ENCODE data around the gene RGS16. TPM values are rescaled to one million over a fixed set of nuclear protein-coding genes. Genes with fewer than 3 reads are reported as not detected.

The RGS16 gene
- total and polyA plus RNA-seq, 4 donors, result 0.54 to 2.7 (median 0.83) TPM

DNA sequence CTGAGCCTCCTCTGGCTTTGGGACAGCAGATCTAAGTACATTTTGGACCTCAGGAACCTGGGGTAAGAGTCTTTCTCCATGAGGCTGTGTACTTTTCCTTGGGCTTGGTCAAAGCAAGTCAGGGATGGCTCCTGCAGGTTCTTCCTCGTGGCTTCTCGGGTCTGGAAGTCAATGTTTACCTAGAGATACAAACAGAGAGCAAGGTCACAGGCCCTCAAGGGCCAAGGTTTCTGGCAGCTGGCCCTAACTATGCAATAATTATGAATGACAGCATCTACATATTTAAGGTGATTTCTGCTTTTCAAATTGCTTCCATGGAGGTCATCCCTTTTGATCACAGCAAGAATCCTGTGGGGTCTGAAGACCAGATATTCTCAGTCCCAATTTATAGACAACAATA lies 42.5 kb upstream of the RGS16 start:
- Histone ChIP-seq H3K27ac (ENCODE audit: low read depth in 1 of 2, low read length in 2 of 2) (no peak overlapping the region), H3K9ac (ENCODE audit: low read depth in 1 of 2, low read length in 2 of 2) (no peak overlapping the region), H3K36me3 (ENCODE audit: control insufficient read depth in 4 of 4, insufficient read depth in 3 of 4, low read depth in 1 of 4, low read length in 3 of 4) (no peaks in the 10 kb centered on the region), H3K4me3 (ENCODE audit: low read depth in 1 of 3, low read length in 3 of 3) (no peak overlapping the region), H3K9me3 (ENCODE audit: control insufficient read depth in 4 of 4, low read length in 3 of 4) (no peaks in the 10 kb centered on the region), H3K27me3 (ENCODE audit: control insufficient read depth in 4 of 4, insufficient read depth in 4 of 4, low read length in 3 of 4) (no peaks in the 10 kb centered on the region), H3K4me1 (ENCODE audit: control insufficient read depth in 4 of 4, insufficient read depth in 4 of 4, low read length in 3 of 4) (peaks cover 0 to 10% (median 2%) of the 10 kb centered on the region in 4 donors)
- WGBS, result 22% methylated on average over 2 of the region's 2 CpGs
- TF ChIP-seq GABPA (IDR thresholded peaks at IDR 0.05 in 1 of 2, conservative IDR thresholded peaks at IDR 0.05 in 1 of 2) (no peak), FOXA1 (IDR thresholded peaks at IDR 0.05) (no peak), HNF4A (conservative IDR thresholded peaks at IDR 0.05) (no peak), TAF1 (conservative IDR thresholded peaks at IDR 0.05) (no peak), NR2F2 (IDR thresholded peaks at IDR 0.05) (no peak), HNF4G (IDR thresholded peaks at IDR 0.05) (no peak), CTCF (IDR thresholded peaks at IDR 0.05; ENCODE audit: low read depth, low read length, missing input control) (no peak), REST (IDR thresholded peaks at IDR 0.05) (no peak), RAD21 (IDR thresholded peaks at IDR 0.05) (no peak), RXRA (IDR thresholded peaks at IDR 0.05) (no peak), SP1 (IDR thresholded peaks at IDR 0.05) (no peak), YY1 (IDR thresholded peaks at IDR 0.05) (no peak)
- TF ChIP-seq, protein P1, sequence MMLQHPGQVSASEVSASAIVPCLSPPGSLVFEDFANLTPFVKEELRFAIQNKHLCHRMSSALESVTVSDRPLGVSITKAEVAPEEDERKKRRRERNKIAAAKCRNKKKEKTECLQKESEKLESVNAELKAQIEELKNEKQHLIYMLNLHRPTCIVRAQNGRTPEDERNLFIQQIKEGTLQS (IDR thresholded peaks at IDR 0.05), result no peak
- TF ChIP-seq, protein P2, sequence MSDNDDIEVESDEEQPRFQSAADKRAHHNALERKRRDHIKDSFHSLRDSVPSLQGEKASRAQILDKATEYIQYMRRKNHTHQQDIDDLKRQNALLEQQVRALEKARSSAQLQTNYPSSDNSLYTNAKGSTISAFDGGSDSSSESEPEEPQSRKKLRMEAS (IDR thresholded peaks at IDR 0.05), result no peak
- no peak for DNase-seq (ENCODE audit: low spot score)

DNA sequence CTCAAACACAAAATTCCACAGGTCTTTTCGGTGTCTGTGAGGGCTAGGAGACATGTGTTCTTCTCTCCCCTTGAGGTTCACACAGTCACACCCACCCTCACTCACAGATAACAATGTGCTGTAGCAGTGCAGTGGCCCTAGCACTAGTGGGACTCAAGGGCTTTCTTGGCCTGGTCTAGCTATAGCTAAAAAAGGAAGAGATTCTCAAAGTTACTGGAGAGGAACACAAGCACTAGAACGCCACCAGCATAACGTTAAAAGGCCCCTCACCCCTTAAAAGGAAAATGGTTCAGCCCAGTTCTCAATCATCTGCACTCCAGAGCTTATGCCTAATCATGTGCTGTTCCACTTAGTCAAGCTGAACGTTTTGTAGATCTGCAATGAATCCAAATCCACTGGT lies 40.7 kb upstream of the RGS16 start:
- H3K4me1 ChIP-seq (ENCODE audit: control insufficient read depth in 4 of 4, insufficient read depth in 4 of 4, low read length in 3 of 4), result peaks cover 2 to 20% (median 11%) of the 10 kb centered on the region in 4 donors
- H3K27me3 ChIP-seq (ENCODE audit: control insufficient read depth in 4 of 4, insufficient read depth in 4 of 4, low read length in 3 of 4), result no peaks in the 10 kb centered on the region
- no peak overlapping the region for H3K9ac ChIP-seq (ENCODE audit: low read depth in 1 of 2, low read length in 2 of 2)
- DNase-seq (ENCODE audit: low spot score), result no peak
- H3K36me3 ChIP-seq (ENCODE audit: control insufficient read depth in 4 of 4, insufficient read depth in 3 of 4, low read depth in 1 of 4, low read length in 3 of 4), result no peaks in the 10 kb centered on the region
- H3K4me3 ChIP-seq (ENCODE audit: low read depth in 1 of 3, low read length in 3 of 3), result no peak overlapping the region
- H3K27ac ChIP-seq (ENCODE audit: low read depth in 1 of 2, low read length in 2 of 2), result no peak overlapping the region
- TF ChIP-seq YY1 (IDR thresholded peaks at IDR 0.05), result no peak
- TF ChIP-seq, protein P1 (IDR thresholded peaks at IDR 0.05), result no peak
- no peak for TF ChIP-seq FOXA2 (IDR thresholded peaks at IDR 0.05)
- no peak for TF ChIP-seq FOXA1 (IDR thresholded peaks at IDR 0.05)
- TF ChIP-seq GABPA (IDR thresholded peaks at IDR 0.05 in 1 of 2, conservative IDR thresholded peaks at IDR 0.05 in 1 of 2), result no peak
- TF ChIP-seq SP1 (IDR thresholded peaks at IDR 0.05), result no peak
- TF ChIP-seq NR2F2 (IDR thresholded peaks at IDR 0.05), result no peak
- no peak for TF ChIP-seq RXRA (IDR thresholded peaks at IDR 0.05)
- 86% methylated on average over 4 of the region's 4 CpGs for WGBS
- H3K9me3 ChIP-seq (ENCODE audit: control insufficient read depth in 4 of 4, low read length in 3 of 4), result no peaks in the 10 kb centered on the region
